WTC11 (cell line): ENCODE measurements around the gene ZFP64. TPM values are rescaled to one million over a fixed set of nuclear protein-coding genes. Genes with fewer than 3 reads are reported as not detected.

Experiments used
- ATF1 ChIP-seq: sonication (generic); formaldehyde crosslinking; IDR thresholded peaks from 2 replicates; pipeline ENCODE4 v1.8.1; 2023; ENCODE audit warnings: mild to moderate bottlenecking, moderate library complexity, missing genetic modification reagents
- CBFB ChIP-seq: sonication (generic); formaldehyde crosslinking; IDR thresholded peaks from 2 replicates; pipeline ENCODE4 v1.8.1; 2022; ENCODE audit warnings: mild to moderate bottlenecking, low read depth, missing genetic modification reagents
- ELF4 ChIP-seq: sonication (generic); formaldehyde crosslinking; IDR thresholded peaks from 2 replicates; pipeline ENCODE4 v1.8.1; 2022; ENCODE audit warnings: low read depth, mild to moderate bottlenecking, moderate library complexity, missing genetic modification reagents
- ESRRA ChIP-seq: sonication (generic); formaldehyde crosslinking; IDR thresholded peaks from 2 replicates; pipeline ENCODE4 v1.8.1; 2022; ENCODE audit warnings: mild to moderate bottlenecking, missing genetic modification reagents, borderline replicate concordance
- ETV6 ChIP-seq: sonication (generic); formaldehyde crosslinking; IDR thresholded peaks from 2 replicates; pipeline ENCODE4 v1.8.1; 2022; ENCODE audit warnings: mild to moderate bottlenecking, missing genetic modification reagents
- FOXP1 ChIP-seq: sonication (generic); formaldehyde crosslinking; IDR thresholded peaks from 2 replicates; pipeline ENCODE4 v1.8.0; 2022; ENCODE audit warnings: missing genetic modification reagents, mild to moderate bottlenecking, moderate library complexity, borderline replicate concordance
- GRHL2 ChIP-seq: fragments of 250-450 bp; sonication (Bioruptor Pico); IDR thresholded peaks from 2 replicates; pipeline ENCODE4 v1.8.0; 2022; ENCODE audit warnings: mild to moderate bottlenecking, moderate library complexity; ENCODE audit not compliant: insufficient replicate concordance, severe bottlenecking
- GTF2I ChIP-seq: fragments of 250-450 bp; sonication (Bioruptor Pico); conservative IDR thresholded peaks from 2 replicates; pipeline ENCODE4 v1.4.0; 2021; ENCODE audit warnings: mild to moderate bottlenecking
- KAT7 ChIP-seq: sonication (generic); formaldehyde crosslinking; IDR thresholded peaks from 2 replicates; pipeline ENCODE4 v1.8.1; 2023; ENCODE audit warnings: missing genetic modification reagents, mild to moderate bottlenecking, borderline replicate concordance
- MYBL2 ChIP-seq: sonication (generic); formaldehyde crosslinking; IDR thresholded peaks from 2 replicates; pipeline ENCODE4 v1.8.1; 2023; ENCODE audit warnings: mild to moderate bottlenecking, moderate library complexity, missing genetic modification reagents
- RELA ChIP-seq: sonication (generic); formaldehyde crosslinking; IDR thresholded peaks from 2 replicates; pipeline ENCODE4 v1.8.1; 2022; ENCODE audit warnings: missing genetic modification reagents, mild to moderate bottlenecking, borderline replicate concordance
- SMAD4 ChIP-seq: sonication (generic); formaldehyde crosslinking; IDR thresholded peaks from 2 replicates; pipeline ENCODE4 v1.8.0; 2022; ENCODE audit warnings: mild to moderate bottlenecking, missing genetic modification reagents
- TEAD1 ChIP-seq: sonication (generic); formaldehyde crosslinking; IDR thresholded peaks from 2 replicates; pipeline ENCODE4 v1.8.0; 2022; ENCODE audit warnings: mild to moderate bottlenecking, missing genetic modification reagents
- ZNF121 ChIP-seq: sonication (generic); formaldehyde crosslinking; IDR thresholded peaks from 2 replicates; pipeline ENCODE4 v1.8.0; 2023; ENCODE audit warnings: missing genetic modification reagents
- ZNF317 ChIP-seq: sonication (generic); formaldehyde crosslinking; IDR thresholded peaks from 2 replicates; pipeline ENCODE4 v1.8.1; 2023; ENCODE audit warnings: low read depth, mild to moderate bottlenecking, moderate library complexity, missing genetic modification reagents, borderline replicate concordance
- ZNF671 ChIP-seq: fragments of 250-450 bp; sonication (Bioruptor Pico); IDR thresholded peaks from 2 replicates; pipeline ENCODE4 v1.8.0; 2021; ENCODE audit warnings: mild to moderate bottlenecking
- total RNA-seq: library from RNA; stranded (reverse); gene quantifications from 3 replicates; pipeline ENCODE4 v1.2.3, GENCODE V29; 2021
- TF ChIP-seq, protein P1 (sequence below): sonication (generic); formaldehyde crosslinking; IDR thresholded peaks from 2 replicates; pipeline ENCODE4 v1.8.0; 2022; ENCODE audit warnings: mild to moderate bottlenecking, missing genetic modification reagents
- TF ChIP-seq, protein P2 (sequence below): sonication (generic); formaldehyde crosslinking; IDR thresholded peaks from 2 replicates; pipeline ENCODE4 v1.8.1; 2022; ENCODE audit warnings: low read depth, mild to moderate bottlenecking, moderate library complexity, missing genetic modification reagents, borderline replicate concordance
- TF ChIP-seq, protein P3 (sequence below): sonication (generic); formaldehyde crosslinking; IDR thresholded peaks from 2 replicates; pipeline ENCODE4 v1.8.0; 2022; ENCODE audit warnings: mild to moderate bottlenecking, missing genetic modification reagents
- TF ChIP-seq, protein P4 (sequence below): fragments of 200-600 bp; IDR thresholded peaks from 2 replicates; pipeline ENCODE4 v1.8.0; 2022; ENCODE audit warnings: antibody characterized with exemption
- TF ChIP-seq, protein P5 (sequence below): sonication (generic); formaldehyde crosslinking; IDR thresholded peaks from 2 replicates; pipeline ENCODE4 v1.8.0; 2022; ENCODE audit warnings: mild to moderate bottlenecking, missing genetic modification reagents
- TF ChIP-seq, protein P6 (sequence below): sonication (generic); formaldehyde crosslinking; conservative IDR thresholded peaks from 2 replicates; pipeline ENCODE4 v1.8.1; 2022; ENCODE audit warnings: mild to moderate bottlenecking, missing genetic modification reagents
- TF ChIP-seq, protein P7 (sequence below): sonication (generic); formaldehyde crosslinking; IDR thresholded peaks from 2 replicates; pipeline ENCODE4 v1.8.1; 2023; ENCODE audit warnings: mild to moderate bottlenecking, missing genetic modification reagents
- TF ChIP-seq, protein P8 (sequence below): sonication (generic); formaldehyde crosslinking; IDR thresholded peaks from 2 replicates; pipeline ENCODE4 v1.8.1; 2022; ENCODE audit warnings: mild to moderate bottlenecking, missing genetic modification reagents, moderate library complexity, borderline replicate concordance

The ZFP64 gene
- total RNA-seq, 1 experiment from 2014 or later: 26.1 TPM

DNA sequence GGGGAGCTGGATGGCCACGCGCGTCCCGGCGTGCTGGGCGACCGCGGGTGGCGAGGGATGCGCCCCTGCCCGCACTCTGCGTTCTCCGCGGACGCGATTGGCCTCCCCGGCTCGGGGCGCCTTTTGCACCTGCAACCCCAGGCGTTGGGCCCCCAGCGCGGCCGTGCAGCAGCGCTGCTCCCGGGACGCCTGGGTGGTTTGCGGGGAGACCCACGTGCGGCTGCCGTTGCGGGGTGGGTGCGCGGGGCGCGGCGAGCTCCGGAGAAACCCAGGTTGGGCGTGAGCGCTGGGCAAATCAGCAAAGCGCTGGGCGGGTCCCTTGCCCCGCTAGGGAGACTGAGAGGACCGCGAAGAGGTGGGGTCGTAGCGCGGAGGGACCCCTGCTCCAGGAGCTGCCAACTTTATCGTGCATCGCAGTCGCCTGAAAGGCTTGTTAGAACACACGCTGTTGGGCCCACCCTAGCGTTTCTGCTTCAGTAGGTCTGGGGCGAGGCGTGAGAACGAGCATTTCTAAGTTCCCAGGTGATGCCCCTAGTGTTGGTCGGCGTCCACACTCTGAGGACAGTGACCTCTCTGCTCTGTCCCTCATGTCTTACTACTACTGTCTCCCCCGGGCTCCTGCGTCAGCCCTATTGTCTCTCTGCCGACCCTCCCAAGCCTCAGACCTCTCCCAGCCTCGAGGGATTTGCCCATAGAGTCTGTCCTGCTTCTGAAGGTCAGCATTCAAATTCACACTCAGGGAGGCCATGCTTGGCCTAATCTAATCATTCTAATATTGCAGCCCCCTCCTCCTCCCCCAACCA, 538 bp upstream of the ZFP64 start (continued):
- TF ChIP-seq, protein P1, sequence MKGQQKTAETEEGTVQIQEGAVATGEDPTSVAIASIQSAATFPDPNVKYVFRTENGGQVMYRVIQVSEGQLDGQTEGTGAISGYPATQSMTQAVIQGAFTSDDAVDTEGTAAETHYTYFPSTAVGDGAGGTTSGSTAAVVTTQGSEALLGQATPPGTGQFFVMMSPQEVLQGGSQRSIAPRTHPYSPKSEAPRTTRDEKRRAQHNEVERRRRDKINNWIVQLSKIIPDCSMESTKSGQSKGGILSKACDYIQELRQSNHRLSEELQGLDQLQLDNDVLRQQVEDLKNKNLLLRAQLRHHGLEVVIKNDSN (CRISPR knock-in tag): peak; percentile 16; the same call in 1 of the 2 replicates
- TF ChIP-seq ETV6: peak; percentile 58; the same call in 1 of the 2 replicates
- TF ChIP-seq CBFB (CRISPR knock-in tag): no peak
- TF ChIP-seq, protein P2, sequence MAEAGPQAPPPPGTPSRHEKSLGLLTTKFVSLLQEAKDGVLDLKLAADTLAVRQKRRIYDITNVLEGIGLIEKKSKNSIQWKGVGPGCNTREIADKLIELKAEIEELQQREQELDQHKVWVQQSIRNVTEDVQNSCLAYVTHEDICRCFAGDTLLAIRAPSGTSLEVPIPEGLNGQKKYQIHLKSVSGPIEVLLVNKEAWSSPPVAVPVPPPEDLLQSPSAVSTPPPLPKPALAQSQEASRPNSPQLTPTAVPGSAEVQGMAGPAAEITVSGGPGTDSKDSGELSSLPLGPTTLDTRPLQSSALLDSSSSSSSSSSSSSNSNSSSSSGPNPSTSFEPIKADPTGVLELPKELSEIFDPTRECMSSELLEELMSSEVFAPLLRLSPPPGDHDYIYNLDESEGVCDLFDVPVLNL (CRISPR knock-in tag): no peak
- no peak for TF ChIP-seq GTF2I (CRISPR knock-in tag)
- TF ChIP-seq, protein P3, sequence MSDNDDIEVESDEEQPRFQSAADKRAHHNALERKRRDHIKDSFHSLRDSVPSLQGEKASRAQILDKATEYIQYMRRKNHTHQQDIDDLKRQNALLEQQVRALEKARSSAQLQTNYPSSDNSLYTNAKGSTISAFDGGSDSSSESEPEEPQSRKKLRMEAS (CRISPR knock-in tag): peak; percentile 44; the same call in 1 of the 2 replicates
- TF ChIP-seq, protein P4, sequence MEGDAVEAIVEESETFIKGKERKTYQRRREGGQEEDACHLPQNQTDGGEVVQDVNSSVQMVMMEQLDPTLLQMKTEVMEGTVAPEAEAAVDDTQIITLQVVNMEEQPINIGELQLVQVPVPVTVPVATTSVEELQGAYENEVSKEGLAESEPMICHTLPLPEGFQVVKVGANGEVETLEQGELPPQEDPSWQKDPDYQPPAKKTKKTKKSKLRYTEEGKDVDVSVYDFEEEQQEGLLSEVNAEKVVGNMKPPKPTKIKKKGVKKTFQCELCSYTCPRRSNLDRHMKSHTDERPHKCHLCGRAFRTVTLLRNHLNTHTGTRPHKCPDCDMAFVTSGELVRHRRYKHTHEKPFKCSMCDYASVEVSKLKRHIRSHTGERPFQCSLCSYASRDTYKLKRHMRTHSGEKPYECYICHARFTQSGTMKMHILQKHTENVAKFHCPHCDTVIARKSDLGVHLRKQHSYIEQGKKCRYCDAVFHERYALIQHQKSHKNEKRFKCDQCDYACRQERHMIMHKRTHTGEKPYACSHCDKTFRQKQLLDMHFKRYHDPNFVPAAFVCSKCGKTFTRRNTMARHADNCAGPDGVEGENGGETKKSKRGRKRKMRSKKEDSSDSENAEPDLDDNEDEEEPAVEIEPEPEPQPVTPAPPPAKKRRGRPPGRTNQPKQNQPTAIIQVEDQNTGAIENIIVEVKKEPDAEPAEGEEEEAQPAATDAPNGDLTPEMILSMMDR: no peak
- no peak for TF ChIP-seq GRHL2 (CRISPR knock-in tag)
- no peak for TF ChIP-seq TEAD1
- no peak for TF ChIP-seq ZNF317
- TF ChIP-seq, protein P5, sequence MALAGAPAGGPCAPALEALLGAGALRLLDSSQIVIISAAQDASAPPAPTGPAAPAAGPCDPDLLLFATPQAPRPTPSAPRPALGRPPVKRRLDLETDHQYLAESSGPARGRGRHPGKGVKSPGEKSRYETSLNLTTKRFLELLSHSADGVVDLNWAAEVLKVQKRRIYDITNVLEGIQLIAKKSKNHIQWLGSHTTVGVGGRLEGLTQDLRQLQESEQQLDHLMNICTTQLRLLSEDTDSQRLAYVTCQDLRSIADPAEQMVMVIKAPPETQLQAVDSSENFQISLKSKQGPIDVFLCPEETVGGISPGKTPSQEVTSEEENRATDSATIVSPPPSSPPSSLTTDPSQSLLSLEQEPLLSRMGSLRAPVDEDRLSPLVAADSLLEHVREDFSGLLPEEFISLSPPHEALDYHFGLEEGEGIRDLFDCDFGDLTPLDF (CRISPR knock-in tag): no peak
- TF ChIP-seq ELF4 (CRISPR knock-in tag): 0 out of 2 replicates have a peak, but pooled peaks have one; percentile 13
- TF ChIP-seq KAT7: no peak
- TF ChIP-seq, protein P6, sequence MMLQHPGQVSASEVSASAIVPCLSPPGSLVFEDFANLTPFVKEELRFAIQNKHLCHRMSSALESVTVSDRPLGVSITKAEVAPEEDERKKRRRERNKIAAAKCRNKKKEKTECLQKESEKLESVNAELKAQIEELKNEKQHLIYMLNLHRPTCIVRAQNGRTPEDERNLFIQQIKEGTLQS (CRISPR knock-in tag): no peak
- TF ChIP-seq RELA (CRISPR knock-in tag): no peak
- TF ChIP-seq ZNF121: peak; percentile 35; the same call in 1 of the 2 replicates
- TF ChIP-seq, protein P7, sequence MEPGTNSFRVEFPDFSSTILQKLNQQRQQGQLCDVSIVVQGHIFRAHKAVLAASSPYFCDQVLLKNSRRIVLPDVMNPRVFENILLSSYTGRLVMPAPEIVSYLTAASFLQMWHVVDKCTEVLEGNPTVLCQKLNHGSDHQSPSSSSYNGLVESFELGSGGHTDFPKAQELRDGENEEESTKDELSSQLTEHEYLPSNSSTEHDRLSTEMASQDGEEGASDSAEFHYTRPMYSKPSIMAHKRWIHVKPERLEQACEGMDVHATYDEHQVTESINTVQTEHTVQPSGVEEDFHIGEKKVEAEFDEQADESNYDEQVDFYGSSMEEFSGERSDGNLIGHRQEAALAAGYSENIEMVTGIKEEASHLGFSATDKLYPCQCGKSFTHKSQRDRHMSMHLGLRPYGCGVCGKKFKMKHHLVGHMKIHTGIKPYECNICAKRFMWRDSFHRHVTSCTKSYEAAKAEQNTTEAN (CRISPR knock-in tag): no peak
- peak; percentile 46; the same call in 1 of the 2 replicates for TF ChIP-seq FOXP1 (CRISPR knock-in tag)
- TF ChIP-seq MYBL2 (CRISPR knock-in tag): no peak
- no peak for TF ChIP-seq ESRRA (CRISPR knock-in tag)
- TF ChIP-seq ZNF671 (CRISPR knock-in tag): no peak
- 0 out of 2 replicates have a peak, but pooled peaks have one; percentile 40 for TF ChIP-seq ATF1
- TF ChIP-seq SMAD4: no peak; the same call in 1 of the 2 replicates
- TF ChIP-seq, protein P8, sequence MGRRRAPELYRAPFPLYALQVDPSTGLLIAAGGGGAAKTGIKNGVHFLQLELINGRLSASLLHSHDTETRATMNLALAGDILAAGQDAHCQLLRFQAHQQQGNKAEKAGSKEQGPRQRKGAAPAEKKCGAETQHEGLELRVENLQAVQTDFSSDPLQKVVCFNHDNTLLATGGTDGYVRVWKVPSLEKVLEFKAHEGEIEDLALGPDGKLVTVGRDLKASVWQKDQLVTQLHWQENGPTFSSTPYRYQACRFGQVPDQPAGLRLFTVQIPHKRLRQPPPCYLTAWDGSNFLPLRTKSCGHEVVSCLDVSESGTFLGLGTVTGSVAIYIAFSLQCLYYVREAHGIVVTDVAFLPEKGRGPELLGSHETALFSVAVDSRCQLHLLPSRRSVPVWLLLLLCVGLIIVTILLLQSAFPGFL (CRISPR knock-in tag): no peak
